ENCODE measurements around the gene CLSTN2. TPM values are rescaled to one million over a fixed set of nuclear protein-coding genes. Genes with fewer than 3 reads are reported as not detected.

The CLSTN2 gene
- polyA plus RNA-seq, 1 experiment = 0.04 TPM

DNA sequence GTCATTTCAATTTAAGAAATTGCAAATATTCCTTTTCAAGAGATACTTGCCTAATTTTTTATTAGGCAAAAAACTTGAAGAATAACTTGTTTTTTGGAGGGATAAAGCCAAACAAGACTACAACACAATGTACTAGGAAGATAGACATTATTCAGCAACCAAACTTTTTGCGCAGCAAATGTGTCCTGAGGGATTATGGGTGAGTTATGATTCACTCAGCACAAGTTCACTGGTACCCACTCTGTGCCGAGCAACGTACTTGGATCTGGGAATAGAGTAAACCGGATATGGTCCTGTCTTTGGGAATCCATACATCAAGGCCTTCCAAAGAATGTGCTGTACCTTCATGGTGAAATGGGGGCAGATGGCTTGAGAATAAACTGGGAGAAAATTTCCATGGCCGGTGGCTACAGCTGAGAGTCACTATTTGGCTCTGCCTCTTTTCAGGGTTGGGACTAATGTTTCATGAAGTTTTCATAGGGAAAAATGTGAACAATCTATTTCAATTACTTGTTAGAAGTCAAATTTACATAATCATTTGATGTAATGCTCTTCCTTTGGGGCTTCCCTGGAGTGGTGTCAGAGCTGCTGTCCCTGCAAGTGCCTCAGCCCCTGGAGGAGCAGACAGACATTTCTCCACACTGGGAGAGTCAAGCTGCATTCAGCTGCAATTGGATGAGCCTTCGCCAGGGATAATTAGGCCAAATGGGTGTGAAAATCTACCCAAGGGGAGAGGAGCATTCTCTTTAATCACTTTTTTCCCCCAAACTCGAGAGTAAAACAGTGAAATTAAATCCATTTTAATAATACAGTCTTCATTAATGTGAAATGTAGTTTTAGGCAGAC is 315.2 kb downstream of the CLSTN2 start:
- Histone ChIP-seq H3K27me3 (ENCODE audit: control insufficient read depth, insufficient read depth, low read length) (no peaks in the 10 kb centered on the region), H3K4me3 (ENCODE audit: low read depth, low read length) (no peak overlapping the region), H3K27ac (ENCODE audit: low read depth, low read length) (no peak overlapping the region), H3K9me3 (ENCODE audit: control insufficient read depth, insufficient read depth, low read length) (no peaks in the 10 kb centered on the region)
- CTCF ChIA-PET = no interaction called here
- POLR2A ChIA-PET = no interaction called here
- DNase-seq (ENCODE audit: low read depth, low spot score) = no peak
- TF ChIP-seq, protein P1, sequence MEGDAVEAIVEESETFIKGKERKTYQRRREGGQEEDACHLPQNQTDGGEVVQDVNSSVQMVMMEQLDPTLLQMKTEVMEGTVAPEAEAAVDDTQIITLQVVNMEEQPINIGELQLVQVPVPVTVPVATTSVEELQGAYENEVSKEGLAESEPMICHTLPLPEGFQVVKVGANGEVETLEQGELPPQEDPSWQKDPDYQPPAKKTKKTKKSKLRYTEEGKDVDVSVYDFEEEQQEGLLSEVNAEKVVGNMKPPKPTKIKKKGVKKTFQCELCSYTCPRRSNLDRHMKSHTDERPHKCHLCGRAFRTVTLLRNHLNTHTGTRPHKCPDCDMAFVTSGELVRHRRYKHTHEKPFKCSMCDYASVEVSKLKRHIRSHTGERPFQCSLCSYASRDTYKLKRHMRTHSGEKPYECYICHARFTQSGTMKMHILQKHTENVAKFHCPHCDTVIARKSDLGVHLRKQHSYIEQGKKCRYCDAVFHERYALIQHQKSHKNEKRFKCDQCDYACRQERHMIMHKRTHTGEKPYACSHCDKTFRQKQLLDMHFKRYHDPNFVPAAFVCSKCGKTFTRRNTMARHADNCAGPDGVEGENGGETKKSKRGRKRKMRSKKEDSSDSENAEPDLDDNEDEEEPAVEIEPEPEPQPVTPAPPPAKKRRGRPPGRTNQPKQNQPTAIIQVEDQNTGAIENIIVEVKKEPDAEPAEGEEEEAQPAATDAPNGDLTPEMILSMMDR (IDR thresholded peaks at IDR 0.05; ENCODE audit: low read depth, low read length) = no peak

DNA sequence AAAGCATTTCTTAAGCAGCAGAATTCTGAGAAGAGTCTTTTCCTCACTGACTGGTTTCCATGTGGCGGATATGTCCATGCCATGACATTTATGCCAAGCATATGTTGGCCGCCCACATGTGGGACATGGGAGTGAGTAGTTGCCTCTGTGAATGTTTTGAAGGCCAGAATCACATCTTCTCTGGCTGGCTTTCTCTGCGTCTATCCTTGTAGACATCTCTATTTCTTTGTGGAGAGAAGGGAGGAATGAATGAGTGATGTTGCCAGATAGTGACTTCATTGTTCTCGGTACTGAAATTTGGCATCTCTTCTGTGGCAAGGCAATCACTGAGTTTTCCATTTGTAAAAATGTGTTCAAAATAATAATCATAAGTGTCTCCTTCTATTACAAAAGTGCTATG is 316.0 kb downstream of the CLSTN2 start:
- ChIA-PET CTCF (interaction anchor here (0.8 kb wide), 1 partner anchor 10 kb away, joined by 3 read pairs; no protein-coding TSS in a partner anchor), POLR2A (no interaction called here)
- H3K27me3 ChIP-seq (ENCODE audit: control insufficient read depth, insufficient read depth, low read length) = no peaks in the 10 kb centered on the region
- no peak overlapping the region for H3K4me3 ChIP-seq (ENCODE audit: low read depth, low read length)
- no peaks in the 10 kb centered on the region for H3K9me3 ChIP-seq (ENCODE audit: control insufficient read depth, insufficient read depth, low read length)
- H3K27ac ChIP-seq (ENCODE audit: low read depth, low read length) = no peak overlapping the region
- TF ChIP-seq, protein P1 (IDR thresholded peaks at IDR 0.05; ENCODE audit: low read depth, low read length) = no peak
- DNase-seq (ENCODE audit: low read depth, low spot score) = no peak

DNA sequence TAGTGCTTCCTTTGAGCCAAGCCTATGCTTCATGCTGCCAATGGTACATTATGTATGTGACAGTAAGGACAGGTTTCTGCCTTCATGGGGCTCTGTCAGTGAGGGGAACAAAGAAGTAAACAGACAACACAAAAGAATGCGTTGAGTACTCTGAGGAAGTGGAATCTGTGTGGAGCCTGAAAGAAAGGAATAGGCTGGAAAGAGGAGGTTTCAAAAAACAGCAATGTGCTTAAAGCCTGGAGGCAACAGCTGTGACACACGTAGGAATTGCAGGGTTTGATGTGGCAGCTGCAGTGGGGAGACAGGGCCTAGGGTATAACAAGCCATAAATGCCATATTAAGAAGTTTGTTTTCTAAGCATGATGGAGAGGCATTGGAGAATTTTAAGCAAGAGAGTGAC is 316.7 kb downstream of the CLSTN2 start:
- H3K27me3 ChIP-seq (ENCODE audit: control insufficient read depth, insufficient read depth, low read length) = no peaks in the 10 kb centered on the region
- TF ChIP-seq, protein P1 (IDR thresholded peaks at IDR 0.05; ENCODE audit: low read depth, low read length) = no peak
- H3K4me3 ChIP-seq (ENCODE audit: low read depth, low read length) = no peak overlapping the region
- no peak overlapping the region for H3K27ac ChIP-seq (ENCODE audit: low read depth, low read length)
- ChIA-PET POLR2A (no interaction called here), CTCF (interaction anchor here (0.8 kb wide), 1 partner anchor 9 kb away, joined by 3 read pairs; no protein-coding TSS in a partner anchor)
- no peaks in the 10 kb centered on the region for H3K9me3 ChIP-seq (ENCODE audit: control insufficient read depth, insufficient read depth, low read length)
- DNase-seq (ENCODE audit: low read depth, low spot score) = no peak

DNA sequence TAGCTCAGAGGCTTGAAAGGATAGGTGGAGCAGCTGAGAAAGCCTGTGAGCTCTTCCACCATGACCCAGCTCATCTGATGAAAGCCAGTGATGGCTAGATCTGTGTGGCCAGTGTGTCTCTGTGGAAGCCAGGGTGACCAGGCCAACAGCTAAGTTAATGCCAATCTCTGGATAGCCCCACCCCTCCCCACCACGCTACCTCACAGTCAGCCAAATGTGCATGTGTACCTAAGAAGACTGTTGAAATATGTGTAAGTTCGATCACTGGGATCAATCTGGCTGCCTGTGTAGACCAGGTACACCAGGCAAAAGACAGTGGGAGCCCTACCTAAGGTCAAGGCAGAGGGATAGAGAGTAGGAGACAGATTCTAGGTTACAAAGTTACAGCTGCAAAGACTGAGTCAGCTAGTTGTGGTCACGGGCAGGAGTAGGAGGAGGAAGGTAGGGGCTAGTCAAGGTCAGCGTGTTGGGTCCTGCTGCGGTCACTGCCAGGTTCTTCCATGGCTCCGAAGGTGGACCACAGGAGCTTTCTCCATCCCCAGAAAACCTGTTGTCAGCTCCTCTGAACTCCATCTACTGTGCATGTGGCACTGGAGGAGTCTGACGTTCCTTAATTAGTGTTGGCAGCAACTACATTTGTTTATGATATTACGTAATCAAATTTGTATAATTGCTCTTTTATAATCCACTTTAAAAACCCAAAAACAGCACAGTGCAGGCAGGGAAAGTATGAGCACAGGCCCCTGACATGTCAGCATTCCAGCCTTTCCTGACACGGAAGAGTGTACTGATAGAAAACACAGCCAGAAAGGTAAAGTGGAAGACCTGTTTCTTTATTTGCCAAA is 318.0 kb downstream of the CLSTN2 start:
- CTCF ChIA-PET = no interaction called here

More for the DNA sequence above, 318.0 kb downstream of the CLSTN2 start:
- no peak for DNase-seq (ENCODE audit: low read depth, low spot score)
- H3K27me3 ChIP-seq (ENCODE audit: control insufficient read depth, insufficient read depth, low read length) = no peaks in the 10 kb centered on the region
- H3K27ac ChIP-seq (ENCODE audit: low read depth, low read length) = no peak overlapping the region
- no peak overlapping the region for H3K4me3 ChIP-seq (ENCODE audit: low read depth, low read length)
- TF ChIP-seq, protein P1 (IDR thresholded peaks at IDR 0.05; ENCODE audit: low read depth, low read length) = no peak
- POLR2A ChIA-PET = no interaction called here
- no peaks in the 10 kb centered on the region for H3K9me3 ChIP-seq (ENCODE audit: control insufficient read depth, insufficient read depth, low read length)
